UCSD-AML1 (cell line): ENCODE results near the gene SPOPL.

Experiments
- DNase-seq: peaks from one replicate; lab custom pipeline; 2025; ENCODE audit not compliant: unreplicated experiment; lab: John Stamatoyannopoulos, UW

Gene SPOPL

DNA sequence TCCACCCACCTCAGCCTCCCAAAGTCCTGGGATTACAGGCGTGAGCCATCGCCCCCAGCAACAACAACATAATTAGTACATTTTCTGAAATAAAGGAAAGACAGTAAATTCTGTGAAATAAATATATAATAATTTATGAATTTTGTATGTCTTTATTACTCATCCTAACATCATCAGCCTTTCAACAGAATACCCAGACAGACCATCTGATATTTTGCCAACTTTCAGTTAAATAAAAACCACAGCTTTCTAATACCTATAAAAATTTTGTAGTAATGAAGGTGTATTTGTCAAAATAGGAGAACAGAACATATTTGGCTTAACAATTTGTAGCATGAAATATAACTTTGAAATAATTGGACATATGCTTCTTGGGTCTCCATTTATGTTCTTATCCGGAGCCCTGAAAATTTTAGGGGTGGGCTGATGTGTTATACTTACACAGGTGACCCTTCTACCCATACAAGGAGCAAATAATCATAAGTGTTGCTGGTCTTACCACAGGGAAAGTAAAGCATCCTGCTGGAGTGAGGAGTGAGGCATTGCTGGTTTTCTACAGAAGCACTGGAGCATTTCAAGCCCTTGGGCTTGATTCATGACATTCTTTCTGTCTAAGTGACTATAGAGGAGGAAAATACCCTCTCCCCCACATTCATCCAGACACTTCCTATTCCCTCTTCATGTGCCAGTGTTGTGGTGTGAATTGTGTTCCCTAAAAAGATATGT lies 99.3 kb downstream of the SPOPL start:
- DNase-seq: no peak

DNA sequence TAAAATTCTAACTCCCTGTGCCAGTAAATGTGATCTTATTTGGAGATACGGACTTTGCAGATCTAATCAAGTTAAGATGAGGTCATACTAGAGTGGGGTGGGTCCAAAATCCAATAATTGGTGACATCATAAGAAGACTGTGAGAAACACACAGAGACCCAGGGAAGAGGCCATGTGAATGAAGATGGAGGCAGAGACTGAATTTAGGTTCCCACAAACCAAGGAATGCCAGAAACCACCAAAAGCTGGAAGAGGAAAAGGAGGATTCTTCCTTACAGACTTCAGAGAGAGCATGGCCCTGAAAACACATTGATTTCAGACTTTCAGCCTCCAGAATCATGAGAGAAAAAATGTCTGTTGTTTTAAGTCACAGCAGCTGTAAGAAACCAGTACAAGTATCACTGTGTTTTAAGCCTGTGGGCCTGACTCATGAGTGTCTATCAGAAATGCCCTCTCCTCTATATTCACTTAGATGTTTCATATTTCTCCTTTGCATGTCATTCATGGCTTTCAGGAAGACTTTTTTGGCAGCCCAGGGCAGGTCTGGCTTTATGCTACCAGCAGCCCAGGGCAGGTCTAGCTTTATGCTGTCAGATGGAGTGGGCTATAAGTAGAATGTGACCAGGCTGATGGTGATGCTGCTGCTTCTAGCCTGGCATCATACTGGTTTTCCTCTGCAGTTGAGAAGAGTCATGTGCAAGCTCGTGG lies 100.0 kb downstream of the SPOPL start:
- DNase-seq: peak; percentile 20

DNA sequence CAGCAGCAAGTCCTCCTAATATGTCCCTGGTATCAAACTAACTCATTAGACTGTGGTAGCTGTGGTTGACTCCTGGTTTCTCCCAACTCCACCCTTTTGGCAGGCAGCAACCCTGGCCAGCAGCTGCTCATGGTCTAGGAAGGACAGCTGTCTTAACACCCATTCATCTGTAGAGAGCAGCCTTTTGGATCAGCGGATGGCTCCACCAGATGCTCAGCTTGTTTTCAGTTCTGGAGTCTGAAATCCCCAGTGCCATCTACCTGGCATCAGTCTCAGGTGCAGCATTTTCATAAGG lies 100.5 kb downstream of the SPOPL start:
- DNase-seq: peak; percentile 20

DNA sequence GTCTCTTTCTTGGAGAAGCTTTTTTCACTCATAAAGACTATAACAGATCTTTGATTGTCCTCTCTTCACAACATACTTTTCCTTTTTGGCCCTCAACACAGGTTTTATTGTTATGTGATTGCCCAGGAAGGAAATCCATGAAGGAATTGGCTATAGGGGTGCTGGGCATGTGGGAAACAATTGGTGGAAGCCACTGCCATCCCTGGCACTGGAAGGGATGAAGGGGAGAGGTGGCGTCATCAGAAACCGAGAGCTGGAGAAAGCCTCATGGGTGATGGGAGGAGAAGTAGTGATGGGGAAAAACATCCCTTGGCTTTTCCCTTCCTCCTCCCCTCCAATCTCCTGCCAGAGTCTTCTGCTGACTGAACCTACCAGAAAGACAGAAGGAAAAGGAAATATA lies 106.2 kb downstream of the SPOPL start:
- DNase-seq: no peak

DNA sequence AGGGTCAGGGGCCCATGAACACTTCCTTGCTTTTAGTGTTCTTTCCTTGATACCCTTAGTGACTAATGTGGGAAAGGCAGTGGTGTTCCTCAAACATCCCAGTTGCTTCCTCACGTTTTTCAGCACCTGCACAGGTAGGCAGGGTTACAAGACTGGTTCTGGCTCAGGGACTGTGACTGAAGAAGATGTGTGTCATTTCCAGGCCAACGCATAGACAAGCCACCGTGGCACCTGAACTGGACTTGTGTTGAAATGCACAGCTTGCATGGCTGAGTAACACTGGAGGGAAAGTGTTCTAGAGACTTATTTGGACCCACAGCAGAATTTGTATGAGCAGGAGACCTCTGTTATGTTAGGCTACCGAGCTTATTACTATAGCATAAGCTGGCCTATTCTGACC lies 107.9 kb downstream of the SPOPL start:
- DNase-seq: no peak

DNA sequence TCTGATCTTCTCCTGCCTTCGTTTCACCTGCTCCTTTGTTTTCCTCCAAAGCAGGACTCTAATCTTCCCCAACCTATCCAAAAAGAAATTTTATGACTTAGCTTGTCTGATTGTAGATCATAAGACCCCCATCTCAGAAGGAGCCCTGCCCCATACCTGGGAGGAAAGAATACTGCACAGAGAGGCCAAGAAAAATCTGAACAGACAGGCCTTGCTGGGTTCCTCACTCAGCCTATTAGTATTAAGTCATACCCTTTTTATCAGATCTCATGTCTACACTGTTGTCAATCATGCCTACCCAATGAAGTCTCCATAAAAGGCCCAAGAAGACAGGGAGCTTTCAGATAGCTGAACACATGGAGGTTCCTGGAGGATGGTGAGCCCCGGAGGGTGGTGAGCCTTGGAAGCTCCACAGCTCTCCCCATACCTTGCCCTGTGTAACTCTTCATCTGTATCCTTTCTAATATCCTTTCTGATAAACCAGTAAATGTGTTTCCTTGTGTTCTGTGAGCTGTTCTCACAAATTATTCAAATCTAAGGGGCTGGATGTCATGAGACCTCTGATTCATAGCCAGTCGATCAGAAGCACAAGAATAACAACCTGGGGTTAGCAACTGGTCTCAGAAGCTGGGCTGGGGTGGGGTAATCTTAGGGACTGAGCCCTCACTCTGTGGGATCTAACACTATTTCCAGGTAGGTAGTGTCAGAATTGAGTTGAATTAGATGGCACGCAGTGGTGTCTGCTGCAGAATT lies 108.8 kb downstream of the SPOPL start:
- DNase-seq: no peak

DNA sequence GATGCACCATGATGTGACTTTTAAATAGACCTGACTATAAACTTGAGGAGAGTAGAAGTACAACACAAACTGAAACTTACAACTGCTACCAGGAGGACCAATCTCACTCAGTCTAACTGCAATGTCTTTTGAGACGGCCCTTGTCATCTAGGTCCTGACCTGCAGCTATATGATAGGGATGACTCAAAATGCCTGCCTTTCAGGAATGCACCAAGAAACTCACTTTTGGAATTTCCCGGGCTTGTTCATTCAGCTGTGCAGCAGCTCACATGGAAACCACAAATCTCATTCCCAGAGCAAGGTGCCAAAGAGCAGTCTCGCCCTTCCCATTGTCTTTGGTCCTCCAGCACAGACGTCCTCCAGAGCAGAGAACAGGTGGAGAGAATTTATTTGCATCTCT lies 113.7 kb downstream of the SPOPL start:
- DNase-seq: no peak

DNA sequence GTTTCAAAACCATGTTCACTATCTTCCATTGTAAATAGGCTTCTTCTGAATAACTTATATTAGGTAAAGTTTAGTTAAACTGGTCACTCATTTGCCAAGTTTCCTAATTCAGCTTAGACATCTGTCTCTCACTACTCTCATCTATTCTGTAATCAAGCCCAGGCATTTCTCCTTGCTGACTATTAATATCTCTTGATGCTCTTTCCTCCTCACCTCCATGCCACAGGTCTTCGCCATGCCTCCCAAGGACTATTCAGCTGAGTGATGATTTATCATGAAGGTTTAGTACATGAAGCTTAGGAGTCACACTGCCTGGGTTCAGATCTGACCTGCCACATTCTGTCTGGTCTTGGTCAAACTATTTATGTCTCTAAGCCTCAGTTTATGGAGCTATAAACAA lies 115.5 kb downstream of the SPOPL start:
- DNase-seq: no peak

DNA sequence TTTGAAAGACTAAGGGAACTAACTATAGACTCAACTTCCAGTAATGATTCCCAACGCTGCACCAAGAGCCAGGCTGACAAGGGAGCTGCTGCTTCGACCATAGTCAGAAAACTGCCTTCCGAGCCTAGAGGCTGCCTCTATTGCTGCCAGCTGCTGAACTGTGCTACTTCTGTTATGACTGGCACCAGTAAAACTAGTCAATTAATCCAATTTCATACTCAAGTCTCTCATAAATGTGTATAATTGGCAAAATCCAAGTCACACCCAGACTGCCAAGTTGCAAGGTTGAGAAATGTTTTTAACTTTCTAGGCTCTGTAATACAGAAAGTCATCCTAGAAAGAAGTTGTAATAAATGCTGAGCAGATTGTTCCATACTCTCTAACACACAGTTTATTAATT lies 117.4 kb downstream of the SPOPL start:
- DNase-seq: no peak

DNA sequence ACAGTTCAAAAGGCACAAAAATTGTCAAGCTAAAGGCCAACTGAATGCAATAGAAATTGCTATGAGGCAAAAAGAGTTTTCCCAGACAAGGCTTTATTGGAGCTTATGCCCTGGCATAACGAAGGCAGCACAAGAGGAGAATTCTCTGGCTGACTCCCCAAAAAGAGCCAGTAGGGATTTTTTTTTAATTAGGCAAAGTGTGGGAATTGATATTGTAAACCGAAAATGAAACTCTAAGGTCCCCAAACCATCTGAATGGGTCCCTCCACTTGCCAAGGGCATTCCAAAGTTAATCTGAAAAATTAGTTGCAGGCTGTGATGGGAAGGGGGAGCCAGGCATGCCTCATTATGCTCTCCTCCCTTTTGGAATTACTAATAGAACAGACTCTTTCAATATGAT lies 118.9 kb downstream of the SPOPL start:
- DNase-seq: no peak

DNA sequence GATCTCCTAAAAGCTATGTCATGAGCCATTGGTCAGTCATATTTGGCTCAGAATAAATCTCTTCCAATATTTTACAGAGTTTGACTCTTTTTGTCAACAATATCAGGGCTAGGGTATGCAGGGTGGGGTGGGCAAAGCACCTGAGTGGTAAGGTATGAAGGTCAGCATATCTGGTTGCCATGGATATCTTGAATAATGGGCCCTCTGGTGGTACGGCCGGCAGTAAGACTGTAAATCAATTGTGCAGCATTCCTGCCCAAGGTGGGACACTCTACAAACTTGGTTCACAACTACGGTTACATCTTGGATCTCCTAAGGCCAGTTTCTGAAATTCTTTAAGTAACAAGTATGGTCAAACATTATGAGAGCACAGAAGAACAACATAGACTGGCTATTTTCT lies 119.6 kb downstream of the SPOPL start:
- no peak for DNase-seq

DNA sequence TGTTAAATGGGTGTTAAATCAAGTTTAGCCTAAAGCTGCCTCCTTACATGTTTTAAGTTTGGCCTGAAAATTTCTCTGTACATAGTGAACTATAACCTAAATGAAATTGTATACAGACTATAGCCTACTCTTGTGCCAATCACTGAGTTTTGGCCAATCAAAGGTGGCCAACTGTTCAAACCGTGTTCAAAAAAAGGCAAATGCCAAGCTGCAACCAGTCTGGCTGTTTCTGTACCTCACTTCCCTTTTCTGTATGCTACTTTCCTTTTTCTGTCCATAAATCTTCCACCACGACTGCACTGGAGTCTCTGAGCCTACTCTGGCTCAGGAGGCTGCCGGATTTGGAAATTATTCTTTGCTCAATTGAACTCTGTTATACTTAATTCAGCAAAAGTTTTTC lies 121.0 kb downstream of the SPOPL start:
- DNase-seq: no peak
